GM21717 (cell line): ENCODE results near the gene SRSF2.
"Not testable (repeated sequence)": the region's sequence is repeated elsewhere in the genome, so short reads cannot be mapped to it uniquely, and the experiment has no call there.

ENCODE experiments used
- ATAC-seq: cut with Tn5 transposase; IDR thresholded peaks from one replicate; pipeline ENCODE4 v1.9.1; 2021; ENCODE audit warnings: mild to moderate bottlenecking, moderate library complexity; ENCODE audit not compliant: unreplicated experiment

Gene SRSF2

GRCh38 chr17:76702941-76703637 is 34.0 kb downstream of the SRSF2 start:
- no peak for ATAC-seq

DNA sequence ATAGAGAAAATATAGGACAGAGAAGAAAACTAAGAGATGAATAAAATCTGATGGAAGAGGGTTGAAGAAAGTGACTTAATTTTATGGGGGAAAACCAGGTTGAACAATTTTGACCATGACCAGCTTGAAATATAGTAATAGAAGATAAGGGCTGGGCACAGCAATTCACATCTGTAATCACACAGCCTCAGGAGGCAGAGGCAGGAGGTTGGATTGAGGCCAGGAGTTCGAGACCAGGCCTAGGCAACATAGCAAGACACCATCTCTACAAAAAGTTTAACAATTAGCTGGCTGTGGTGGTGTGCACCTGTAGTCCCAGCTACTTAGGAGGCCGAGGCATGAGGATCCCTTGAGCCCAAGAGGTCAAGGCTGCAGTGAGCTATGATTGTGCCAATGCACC is 35.1 kb downstream of the SRSF2 start:
- no peak for ATAC-seq

DNA sequence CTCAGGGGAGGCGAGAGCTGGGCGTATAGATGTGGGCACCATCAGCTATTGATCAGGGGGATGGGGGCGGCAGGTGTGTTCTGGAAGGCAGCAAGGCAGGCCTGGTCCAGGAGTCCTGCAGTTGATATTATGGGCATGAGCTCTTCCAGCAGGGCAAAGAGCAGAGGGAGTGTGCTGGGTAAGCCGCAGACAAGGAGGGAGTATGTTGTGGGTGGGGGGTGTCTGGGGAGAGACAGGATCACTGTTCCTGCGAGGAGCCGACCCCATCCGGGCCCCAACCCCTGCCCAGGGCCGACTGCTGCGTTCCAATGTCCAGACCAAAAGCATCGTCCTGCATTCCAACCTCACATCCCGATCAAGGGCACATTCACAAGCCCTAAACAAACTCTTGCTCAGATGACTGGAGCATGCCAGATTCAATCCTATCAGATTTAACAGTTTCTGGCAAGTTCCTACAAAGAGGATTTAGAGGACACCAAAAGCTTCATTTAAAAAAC is 35.6 kb downstream of the SRSF2 start:
- no peak for ATAC-seq

- ATAC-seq, result no peak
These were observed 36.3 kb downstream of the SRSF2 start for GRCh38 chr17:76700617-76701470.

DNA sequence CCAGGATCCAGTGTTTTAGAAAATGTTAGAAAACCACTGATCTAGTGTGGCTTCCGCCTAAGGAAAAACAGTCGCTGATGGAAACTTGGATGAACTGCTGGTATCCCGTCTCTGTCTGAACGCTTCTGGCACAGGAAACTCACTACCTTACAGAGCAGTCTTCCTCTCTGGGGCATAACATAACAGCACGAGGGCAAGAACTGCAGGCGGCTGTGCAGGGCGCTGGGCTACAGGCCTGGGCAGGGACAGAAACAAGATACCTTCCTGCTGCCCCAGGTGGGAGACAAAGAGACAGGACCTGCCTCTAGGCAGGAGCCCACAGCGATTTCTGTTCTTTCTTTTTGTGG is 36.9 kb downstream of the SRSF2 start:
- ATAC-seq, result no peak

DNA sequence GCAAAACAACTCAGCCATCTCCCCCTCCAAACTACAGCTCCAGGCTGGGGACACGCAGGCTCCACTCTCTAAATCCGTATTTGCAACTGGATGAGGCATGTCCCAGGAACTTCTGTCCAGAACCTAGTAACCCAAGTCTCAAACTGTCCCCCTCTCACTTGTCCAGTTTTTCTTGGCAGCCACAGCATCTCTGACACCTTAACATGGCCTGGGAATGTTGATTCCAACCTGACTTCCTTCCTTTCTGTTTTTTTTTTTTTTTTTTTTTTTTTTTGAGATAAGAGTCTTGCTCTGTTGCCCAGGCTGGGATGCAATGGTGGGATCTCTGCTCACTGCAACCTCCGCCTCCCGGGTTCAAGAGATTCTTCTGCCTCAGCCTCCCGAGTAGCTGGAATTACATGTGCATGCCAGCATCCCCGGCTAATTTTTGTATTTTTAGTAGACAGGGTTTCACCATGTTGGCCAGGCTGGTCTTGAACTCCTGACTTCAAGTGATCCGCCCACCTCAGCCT is 38.6 kb downstream of the SRSF2 start:
- not testable (repeated sequence) for ATAC-seq

- no peak for ATAC-seq
These were observed 39.2 kb downstream of the SRSF2 start for GRCh38 chr17:76697702-76698465.

DNA sequence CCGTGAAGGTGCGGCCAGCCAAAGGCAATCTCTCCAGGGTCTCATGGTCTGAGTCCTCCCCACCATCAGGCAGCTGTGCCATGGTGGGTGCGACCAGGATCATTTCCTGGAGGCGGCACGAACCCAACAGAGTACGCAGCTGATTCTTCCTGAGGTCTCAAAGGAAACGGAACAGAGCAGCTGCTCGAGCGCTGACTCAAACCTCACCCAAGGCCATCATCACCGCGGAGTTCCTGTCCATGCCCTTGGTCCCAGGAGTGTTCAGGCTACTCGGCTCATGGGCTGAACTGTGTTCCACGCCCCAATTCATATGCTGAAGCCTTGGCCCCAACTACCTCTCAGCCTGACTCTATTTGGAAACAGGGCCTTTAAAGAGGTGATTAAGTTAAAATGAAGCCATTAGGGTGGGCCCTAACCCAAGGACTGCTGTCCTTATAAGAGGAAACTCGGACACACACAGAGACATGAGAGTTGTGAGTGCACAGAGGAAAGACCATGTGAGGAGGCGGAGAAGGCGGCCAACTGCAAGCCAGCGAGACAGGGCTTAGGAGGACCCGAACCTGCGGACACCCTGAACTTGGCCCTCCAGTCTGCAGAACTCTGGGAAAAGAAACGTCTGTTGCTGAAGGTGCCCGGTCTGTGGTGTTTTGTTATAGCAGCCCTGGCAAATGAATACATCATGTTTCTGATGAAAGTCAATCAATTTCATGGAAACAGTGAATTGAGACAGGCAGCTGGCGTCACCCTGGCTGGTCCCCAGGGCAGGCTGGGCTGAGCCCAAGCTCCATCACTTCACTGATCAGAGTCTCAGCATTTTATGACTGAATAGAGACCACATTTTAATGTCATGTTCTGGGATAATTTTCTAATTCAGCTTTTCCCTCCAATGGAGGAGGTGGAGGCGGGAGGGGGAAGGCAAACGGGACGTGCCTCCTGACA is 40.1 kb downstream of the SRSF2 start:
- ATAC-seq, result no peak

- ATAC-seq, result no peak
These were observed 41.9 kb downstream of the SRSF2 start for GRCh38 chr17:76695059-76695831.

GRCh38 chr17:76691379-76692191 is 45.5 kb downstream of the SRSF2 start:
- ATAC-seq, result no peak

DNA sequence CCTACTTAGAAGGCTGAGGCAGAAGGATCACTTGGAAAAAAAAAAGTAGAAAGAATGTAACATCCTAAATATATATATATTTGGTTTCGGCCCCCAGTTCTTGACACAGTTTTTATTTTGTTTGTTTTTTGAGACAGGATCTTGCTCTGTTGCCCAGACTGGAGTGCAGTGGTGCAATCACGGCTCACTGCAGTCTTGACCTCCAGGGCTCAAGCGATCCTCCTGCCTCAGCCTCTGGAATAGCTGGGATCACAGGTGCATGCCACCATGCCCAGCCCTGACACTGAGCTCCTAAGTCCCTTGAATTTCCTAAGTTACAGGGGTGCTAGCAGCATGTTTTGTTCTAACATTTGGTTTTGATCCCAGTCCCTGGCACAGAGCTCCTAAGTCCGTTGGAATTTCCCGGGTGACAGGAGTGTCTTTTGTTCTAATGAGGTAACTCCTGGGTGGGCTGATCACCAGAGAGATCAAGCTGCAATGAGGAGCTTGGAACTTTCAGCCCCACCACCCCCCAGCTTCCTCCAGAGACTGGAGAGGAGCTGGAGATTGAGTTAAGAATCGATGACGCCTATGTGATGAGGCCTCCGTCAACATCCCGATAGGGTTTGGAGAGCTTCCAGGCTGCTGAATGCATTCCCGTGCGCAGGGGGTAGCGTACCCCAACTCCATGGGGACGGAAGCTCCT is 46.4 kb downstream of the SRSF2 start:
- ATAC-seq, result no peak

DNA sequence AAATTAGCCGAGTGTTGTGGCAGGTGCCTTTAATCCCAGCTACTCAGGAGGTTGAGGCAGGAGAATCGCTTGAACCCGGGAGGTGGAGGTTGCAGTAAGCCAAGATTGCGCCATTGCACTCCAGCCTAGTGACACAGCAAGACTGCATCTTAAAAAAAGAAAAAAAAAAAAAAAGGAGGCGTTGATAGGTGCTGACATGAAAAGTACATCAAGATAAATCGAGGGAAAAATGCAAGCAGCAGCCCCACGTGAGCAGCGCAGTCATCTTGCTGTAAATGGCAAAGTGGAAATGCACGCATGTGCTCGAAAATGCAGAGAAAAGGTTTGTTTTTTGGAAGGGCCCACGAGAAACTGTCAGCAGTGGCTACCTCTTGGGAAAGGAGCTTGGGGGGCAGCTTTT is 47.3 kb downstream of the SRSF2 start:
- no peak for ATAC-seq

DNA sequence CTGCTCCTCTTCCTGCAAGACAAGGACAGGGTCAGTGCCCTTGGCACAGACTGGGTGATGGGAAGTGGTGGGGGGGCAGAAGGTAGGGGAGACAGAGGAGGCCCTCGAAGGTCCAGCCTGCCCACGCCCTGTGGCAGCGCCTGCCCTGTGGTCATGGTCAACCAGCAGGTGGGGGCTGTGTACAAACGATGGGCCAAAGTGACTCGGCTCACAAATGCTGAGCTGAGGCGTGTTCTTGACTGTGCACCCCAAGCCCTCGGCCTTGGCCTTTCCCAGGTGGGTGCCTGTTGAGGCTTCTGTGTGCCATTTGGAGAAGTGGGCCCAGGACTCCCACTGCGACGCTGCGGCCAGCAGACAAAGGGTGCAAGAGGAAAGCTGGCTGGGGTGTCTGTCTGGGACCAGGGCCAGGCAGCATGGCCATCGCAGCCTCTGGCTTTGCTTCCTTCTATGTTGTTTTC is 48.9 kb downstream of the SRSF2 start:
- ATAC-seq, result no peak

GRCh38 chr17:76687298-76688164 is 49.6 kb downstream of the SRSF2 start:
- ATAC-seq, result no peak

GRCh38 chr17:76686538-76687297 is 50.4 kb downstream of the SRSF2 start:
- ATAC-seq, result no peak

DNA sequence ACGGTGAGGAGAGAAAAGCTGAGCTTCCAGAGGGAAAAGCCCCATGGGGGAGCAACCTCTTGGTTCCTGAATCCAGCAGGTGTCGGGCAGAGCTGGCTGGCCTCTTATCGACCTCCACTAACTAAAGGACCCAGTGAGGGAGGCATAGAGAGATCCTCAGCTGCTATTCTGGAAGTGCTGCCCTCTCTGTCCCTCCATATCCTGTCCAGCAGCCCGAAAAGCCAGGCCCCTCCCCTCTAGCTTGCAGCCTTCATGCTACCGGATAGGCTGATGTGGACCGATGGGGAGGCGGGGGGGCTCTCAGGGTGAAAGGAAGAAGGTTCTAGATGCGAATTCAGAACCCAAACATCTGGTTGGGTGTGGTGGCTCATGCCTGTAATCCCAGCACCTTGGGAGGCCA is 51.3 kb downstream of the SRSF2 start:
- ATAC-seq, result no peak
